ENCODE measurements around the gene STK39.

STK39 gene

DNA sequence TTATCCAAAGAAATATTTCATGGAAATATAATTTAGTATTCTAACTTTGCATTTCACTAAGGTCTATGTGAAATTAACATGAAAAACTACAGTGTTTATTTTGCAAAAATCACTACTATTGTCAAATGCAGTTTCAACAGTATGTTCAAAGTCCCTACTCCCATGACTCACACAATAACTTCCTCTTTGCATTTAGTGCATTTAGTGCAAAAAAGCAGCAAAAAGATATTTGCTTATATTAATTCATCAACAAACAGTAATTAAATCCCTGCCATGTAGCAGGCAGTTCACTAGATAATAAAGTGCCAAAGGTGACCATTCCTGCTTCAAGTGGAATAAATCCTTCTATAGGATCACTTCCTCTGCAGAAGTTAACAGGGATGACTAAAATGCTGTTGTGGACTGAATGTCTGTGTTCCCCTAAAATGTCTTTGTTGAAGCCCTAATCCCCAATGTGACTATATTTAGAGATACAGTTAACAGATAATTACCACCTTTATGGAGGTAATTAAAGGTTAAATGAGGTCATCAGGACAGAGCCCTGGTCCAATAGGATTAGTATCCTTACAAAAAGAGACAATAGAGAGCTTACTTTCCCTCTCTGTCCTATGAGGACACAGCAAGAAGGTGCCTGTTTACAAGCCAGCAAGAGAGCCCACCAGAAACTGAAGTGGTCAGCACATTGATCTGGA lies 61.7 kb downstream of the STK39 start:
- Histone ChIP-seq H3K4me1 (peaks cover 0 to 35% (median 0%) of the 10 kb centered on the region in 4 donors), H3K27ac (no peak overlapping the region), H3K4me3 (no peak overlapping the region), H3K27me3 (no peaks in the 10 kb centered on the region), H3K9me3 (no peaks in the 10 kb centered on the region), H3K36me3 (no peaks in the 10 kb centered on the region)
- TF ChIP-seq, protein P1, sequence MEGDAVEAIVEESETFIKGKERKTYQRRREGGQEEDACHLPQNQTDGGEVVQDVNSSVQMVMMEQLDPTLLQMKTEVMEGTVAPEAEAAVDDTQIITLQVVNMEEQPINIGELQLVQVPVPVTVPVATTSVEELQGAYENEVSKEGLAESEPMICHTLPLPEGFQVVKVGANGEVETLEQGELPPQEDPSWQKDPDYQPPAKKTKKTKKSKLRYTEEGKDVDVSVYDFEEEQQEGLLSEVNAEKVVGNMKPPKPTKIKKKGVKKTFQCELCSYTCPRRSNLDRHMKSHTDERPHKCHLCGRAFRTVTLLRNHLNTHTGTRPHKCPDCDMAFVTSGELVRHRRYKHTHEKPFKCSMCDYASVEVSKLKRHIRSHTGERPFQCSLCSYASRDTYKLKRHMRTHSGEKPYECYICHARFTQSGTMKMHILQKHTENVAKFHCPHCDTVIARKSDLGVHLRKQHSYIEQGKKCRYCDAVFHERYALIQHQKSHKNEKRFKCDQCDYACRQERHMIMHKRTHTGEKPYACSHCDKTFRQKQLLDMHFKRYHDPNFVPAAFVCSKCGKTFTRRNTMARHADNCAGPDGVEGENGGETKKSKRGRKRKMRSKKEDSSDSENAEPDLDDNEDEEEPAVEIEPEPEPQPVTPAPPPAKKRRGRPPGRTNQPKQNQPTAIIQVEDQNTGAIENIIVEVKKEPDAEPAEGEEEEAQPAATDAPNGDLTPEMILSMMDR (IDR thresholded peaks at IDR 0.05), result no peak
- intact Hi-C loops (cut with DNase I; ENCODE audit: low total_unique reads), result no loop called here
- no peak for DNase-seq

DNA sequence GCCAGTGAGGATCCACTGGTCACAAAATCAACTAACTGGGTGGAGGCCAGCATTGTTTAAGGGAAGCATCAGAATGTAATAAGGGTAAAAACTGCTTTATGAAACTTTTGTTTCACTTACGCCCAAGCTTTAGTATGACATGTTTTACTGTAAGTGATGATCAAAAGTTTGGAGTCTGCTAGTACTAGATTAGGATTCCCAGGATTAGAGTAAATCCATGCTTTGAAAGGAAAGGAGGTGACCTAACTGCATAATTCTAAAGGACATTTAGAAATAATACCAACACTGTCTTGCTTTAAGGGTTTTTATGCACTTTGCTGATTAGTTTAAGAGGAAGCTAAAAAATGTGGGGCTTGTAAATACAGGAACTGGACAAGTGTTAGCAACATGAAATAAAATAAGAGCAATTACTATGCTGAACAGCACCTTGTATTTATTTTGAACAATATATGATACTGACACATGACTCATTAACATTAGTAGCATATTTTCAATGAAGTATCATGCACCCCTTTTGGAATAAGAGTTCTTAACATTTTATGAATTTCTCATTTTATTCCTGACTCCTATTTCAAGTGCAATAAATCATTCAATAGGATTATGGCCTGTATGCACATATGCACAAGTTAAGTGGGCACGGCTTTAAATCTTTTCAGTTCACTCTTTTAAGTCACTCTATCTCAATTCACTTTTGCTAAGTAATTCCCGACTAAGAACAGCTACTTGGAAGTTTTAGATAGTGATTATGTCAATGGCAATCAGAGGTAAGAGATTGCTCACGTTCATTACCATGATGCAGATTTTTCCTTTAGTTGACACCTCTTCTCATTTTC lies 62.5 kb downstream of the STK39 start:
- H3K9me3 ChIP-seq, result no peaks in the 10 kb centered on the region
- TF ChIP-seq, protein P1 (IDR thresholded peaks at IDR 0.05), result no peak
- no peaks in the 10 kb centered on the region for H3K27me3 ChIP-seq
- H3K4me3 ChIP-seq, result no peak overlapping the region
- H3K27ac ChIP-seq, result no peak overlapping the region
- intact Hi-C loops (cut with DNase I; ENCODE audit: low total_unique reads), result no loop called here
- H3K36me3 ChIP-seq, result no peaks in the 10 kb centered on the region
- no peak for DNase-seq
- peaks cover 0 to 35% (median 0%) of the 10 kb centered on the region in 4 donors for H3K4me1 ChIP-seq

DNA sequence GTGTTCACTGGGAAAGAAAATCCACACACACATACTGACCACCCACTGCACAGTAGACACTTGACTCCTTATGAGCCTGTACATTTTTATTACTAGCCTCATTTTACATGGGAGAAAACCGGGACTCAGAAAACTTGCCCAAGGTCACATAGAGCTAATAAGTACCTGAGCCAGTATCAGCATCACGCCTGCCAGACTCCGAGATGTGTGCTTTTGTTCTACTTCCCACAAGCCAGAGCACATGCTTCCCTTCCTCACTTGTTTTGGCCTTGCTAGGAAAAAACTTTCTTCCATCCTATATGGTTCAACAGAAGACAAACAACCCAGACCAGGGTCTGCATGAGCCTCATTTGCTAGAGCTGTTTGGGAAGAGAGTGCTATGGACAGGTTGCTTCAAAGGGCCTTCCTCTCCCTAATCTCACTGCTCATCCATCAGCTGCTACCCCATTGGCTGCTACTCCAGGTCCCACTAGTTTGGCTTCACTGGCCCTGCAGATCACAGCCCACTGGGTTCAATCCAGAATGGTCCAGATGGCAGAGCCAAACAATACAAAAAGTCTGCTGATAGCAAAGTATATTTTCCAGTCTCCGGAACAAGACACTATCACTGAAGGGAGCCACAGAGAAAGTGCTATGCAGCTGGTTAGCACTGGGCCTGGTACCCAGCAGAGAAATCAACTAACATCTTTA lies 63.9 kb downstream of the STK39 start:
- TF ChIP-seq, protein P1 (IDR thresholded peaks at IDR 0.05), result no peak
- Histone ChIP-seq H3K27ac (no peak overlapping the region), H3K4me1 (peaks cover 0 to 35% (median 0%) of the 10 kb centered on the region in 4 donors), H3K4me3 (no peak overlapping the region), H3K9me3 (no peaks in the 10 kb centered on the region), H3K27me3 (no peaks in the 10 kb centered on the region), H3K36me3 (no peaks in the 10 kb centered on the region)
- intact Hi-C loops (cut with DNase I; ENCODE audit: low total_unique reads), result no loop called here
- no peak for DNase-seq

DNA sequence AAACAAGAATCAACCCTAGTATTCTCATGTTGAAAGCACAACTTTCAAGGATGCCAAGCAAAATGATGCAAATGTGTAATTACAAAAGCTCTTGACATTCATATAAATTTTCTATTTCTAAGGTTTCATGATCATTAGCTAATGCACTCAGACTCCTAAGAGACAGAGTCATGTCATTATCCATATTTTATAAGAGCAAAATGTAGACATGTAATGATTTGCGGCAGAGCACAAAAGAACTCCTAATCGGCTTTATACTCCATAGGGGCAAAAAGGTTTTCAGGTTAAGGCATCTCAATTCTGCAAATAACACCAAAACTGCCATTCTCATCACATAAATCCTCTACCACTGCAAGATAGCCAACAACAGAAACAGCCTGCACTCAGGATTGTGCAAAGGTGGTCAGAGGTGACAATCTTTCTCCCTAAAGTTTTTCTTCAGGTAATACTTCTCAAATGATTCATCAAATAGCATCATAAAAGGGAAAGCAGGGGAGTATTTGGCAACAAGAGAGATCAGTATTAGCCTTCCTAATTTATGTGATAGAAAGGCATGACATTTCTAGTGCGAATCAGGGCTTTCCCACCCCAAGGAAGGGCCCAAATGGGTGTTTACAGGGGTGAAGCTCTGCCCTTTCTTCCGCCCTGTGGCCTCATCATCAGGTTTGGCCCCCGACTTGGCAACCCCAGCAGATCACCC lies 64.7 kb downstream of the STK39 start:
- TF ChIP-seq, protein P1 (IDR thresholded peaks at IDR 0.05), result no peak
- H3K4me1 ChIP-seq, result peaks cover 0 to 35% (median 2%) of the 10 kb centered on the region in 4 donors
- DNase-seq, result no peak
- H3K27me3 ChIP-seq, result no peaks in the 10 kb centered on the region
- intact Hi-C loops (cut with DNase I; ENCODE audit: low total_unique reads), result no loop called here
- no peaks in the 10 kb centered on the region for H3K9me3 ChIP-seq
- no peak overlapping the region for H3K27ac ChIP-seq
- no peak overlapping the region for H3K4me3 ChIP-seq
- no peaks in the 10 kb centered on the region for H3K36me3 ChIP-seq

DNA sequence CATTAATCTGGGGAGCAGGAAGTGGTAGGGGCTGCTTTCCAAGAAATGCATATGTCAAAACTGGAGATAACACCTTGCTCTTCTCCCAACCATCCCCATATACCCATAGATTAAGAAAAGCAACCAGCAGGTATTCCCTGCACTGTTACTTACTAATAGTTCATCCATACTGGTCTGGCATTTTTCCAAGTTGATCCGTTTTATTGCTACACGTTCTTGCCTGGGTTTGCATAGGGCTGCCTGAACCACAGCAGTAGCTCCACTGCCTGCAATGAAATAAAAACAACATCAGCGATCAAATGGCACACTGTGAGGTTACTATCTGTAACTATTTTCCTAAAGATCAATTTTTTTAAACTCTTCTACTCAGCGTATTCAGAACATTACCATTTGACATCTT lies 65.6 kb downstream of the STK39 start:
- no peak for DNase-seq
- Histone ChIP-seq H3K4me3 (no peak overlapping the region), H3K4me1 (peaks cover 0 to 35% (median 2%) of the 10 kb centered on the region in 4 donors), H3K9me3 (no peaks in the 10 kb centered on the region), H3K36me3 (no peaks in the 10 kb centered on the region), H3K27ac (no peak overlapping the region), H3K27me3 (no peaks in the 10 kb centered on the region)
- intact Hi-C loops (cut with DNase I; ENCODE audit: low total_unique reads), result no loop called here
- TF ChIP-seq, protein P1 (IDR thresholded peaks at IDR 0.05), result no peak
